Sigmoid colon (tissue), 7 donors: Measurements from ENCODE around the gene COX6A2. TPM values are rescaled to one million over a fixed set of nuclear protein-coding genes. Genes with fewer than 3 reads are reported as not detected.
"Not testable (repeated sequence)": the region's sequence is repeated elsewhere in the genome, so short reads cannot be mapped to it uniquely, and the experiment has no call there.

ENCODE experiments used
- DNase-seq: peaks from one replicate; pipeline ENCODE4 v3.0.0-alpha.2; 2019
- H3K27ac ChIP-seq, 4 donors: fragments of 200-600 bp; sonication (generic); one replicate each; pipeline ENCODE4 v1.5.1; 2016 to 2019; ENCODE audit warnings: mild to moderate bottlenecking in 1 of 4
- H3K27me3 ChIP-seq, 3 donors: fragments of 200-600 bp; sonication (generic); one replicate each; pipeline ENCODE4 v1.5.1; 2019; ENCODE audit warnings: mild to moderate bottlenecking in 1 of 3
- H3K36me3 ChIP-seq, 4 donors: fragments of 200-600 bp; sonication (generic); one replicate each; pipeline ENCODE4 v1.5.1; 2016 to 2019
- H3K4me1 ChIP-seq, 4 donors: fragments of 200-600 bp; sonication (generic); one replicate each; pipeline ENCODE4 v1.5.1; 2017 to 2019
- H3K4me3 ChIP-seq, 4 donors: fragments of 200-600 bp; sonication (generic); one replicate each; pipeline ENCODE4 v1.5.1; 2017 to 2019; ENCODE audit warnings: mild to moderate bottlenecking in 2 of 4, moderate library complexity in 1 of 4
- H3K9me3 ChIP-seq, 4 donors: fragments of 200-600 bp in 3 of 4; sonication (generic) in 3 of 4; one replicate each; pipeline versions ENCODE4 v1.5.1 to v1.6.1; 2013 to 2019
- EP300 ChIP-seq, 4 donors: sonication (generic); formaldehyde crosslinking; IDR thresholded peaks; one replicate each; pipeline ENCODE4 v1.6.1; 2017; ENCODE audit warnings: antibody characterized with exemption in 4 of 4
- POLR2A ChIP-seq, 2 donors: fragments of 450-650 bp; IDR thresholded peaks; one replicate each; pipeline ENCODE4 v1.6.1; 2016; ENCODE audit warnings: antibody characterized with exemption in 2 of 2, mild to moderate bottlenecking in 2 of 2, moderate library complexity in 2 of 2
- POLR2AphosphoS5 ChIP-seq, 4 donors: sonication (generic); formaldehyde crosslinking; IDR thresholded peaks; one replicate each; pipeline ENCODE4 v1.6.1; 2017; ENCODE audit warnings: antibody characterized with exemption in 4 of 4
- WGBS, 2 donors: extraction: QIAGEN DNeasy Blood & Tissue Kit; methylation state at CpG; one replicate each; pipeline ENCODE4 v1.1.7; 2013; 5-methylcytosine and 5-hydroxymethylcytosine counted together
- intact Hi-C: fragments of 100-400 bp; cut with DNase I; formaldehyde crosslinking; loops from one replicate; pipeline ENCODE4 v1.15.1; 2023
- polyA plus RNA-seq, 3 donors: library from polyadenylated mRNA; stranded (reverse); fragments of 200-250 nt; gene quantifications; one replicate each; pipeline ENCODE4 v1.2.3, GENCODE V29; 2013
- total RNA-seq, 4 donors: library from RNA; depleted of rRNA; stranded (reverse); fragments of >200 nt; gene quantifications; one replicate each; pipeline ENCODE4 v1.1.0, GENCODE V29; 2016
- TF ChIP-seq, protein P1 (sequence below), 4 experiments: fragments of 450-650 bp in 3 of 4; fragments of 200-600 bp in 1 of 4; IDR thresholded peaks; one replicate each; pipeline ENCODE4 v1.5.1; 2016 to 2019; ENCODE audit warnings: antibody characterized with exemption in 4 of 4, mild to moderate bottlenecking in 3 of 4, moderate library complexity in 2 of 4
- donor health status: healthy with polysubstance abuse.
- donor health status: Bipolar disorder and iron deficiency.
- donor health status: healthy.

COX6A2 gene
- total and polyA plus RNA-seq, 7 donors, result 0.32 to 4.8 TPM; not detected in 5

DNA sequence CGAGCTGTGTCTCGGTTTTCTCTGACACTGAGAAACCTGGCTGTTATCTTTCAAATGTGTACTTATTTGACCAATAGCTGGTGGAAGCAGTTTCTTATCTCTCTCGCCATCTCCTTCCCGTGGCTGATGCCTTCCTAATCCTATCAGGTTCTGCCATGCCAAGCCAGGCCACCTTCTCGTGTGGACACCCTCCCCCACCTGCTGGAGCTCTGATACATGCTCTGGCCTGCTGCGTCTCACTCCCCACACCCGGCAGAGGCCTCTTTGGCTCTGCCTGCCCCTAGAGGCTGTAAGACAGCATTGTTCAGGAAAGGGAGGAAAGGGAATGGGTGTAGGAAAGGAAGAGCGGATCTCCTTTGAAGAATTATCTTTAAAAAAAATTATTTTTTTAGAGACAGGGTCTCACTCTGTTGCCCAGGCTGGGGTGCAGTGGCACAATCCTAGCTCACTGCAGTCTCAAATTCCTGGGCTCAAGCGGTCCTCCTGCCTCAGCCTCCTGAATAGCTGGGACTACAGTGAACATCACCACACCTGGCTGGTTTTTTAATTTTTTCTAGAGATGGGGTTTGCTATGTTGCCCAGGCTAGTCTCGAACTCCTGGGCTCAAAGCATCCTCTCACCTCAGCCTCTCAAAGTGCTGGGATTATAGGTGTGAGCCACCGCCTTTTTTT is 23.7 kb upstream of the COX6A2 start:
- peak; percentile 81 for DNase-seq
- Histone ChIP-seq H3K36me3 (no peaks in the 10 kb centered on the region), H3K27me3 (no peaks in the 10 kb centered on the region), H3K27ac (peak overlapping the region; percentile 28 to 68 (median 63)), H3K4me3 (no peak overlapping the region), H3K4me1 (peaks cover 0 to 57% (median 54%) of the 10 kb centered on the region in 4 donors), H3K9me3 (no peaks in the 10 kb centered on the region)
- no peak for TF ChIP-seq EP300 (IDR thresholded peaks at IDR 0.05)
- TF ChIP-seq, protein P1, sequence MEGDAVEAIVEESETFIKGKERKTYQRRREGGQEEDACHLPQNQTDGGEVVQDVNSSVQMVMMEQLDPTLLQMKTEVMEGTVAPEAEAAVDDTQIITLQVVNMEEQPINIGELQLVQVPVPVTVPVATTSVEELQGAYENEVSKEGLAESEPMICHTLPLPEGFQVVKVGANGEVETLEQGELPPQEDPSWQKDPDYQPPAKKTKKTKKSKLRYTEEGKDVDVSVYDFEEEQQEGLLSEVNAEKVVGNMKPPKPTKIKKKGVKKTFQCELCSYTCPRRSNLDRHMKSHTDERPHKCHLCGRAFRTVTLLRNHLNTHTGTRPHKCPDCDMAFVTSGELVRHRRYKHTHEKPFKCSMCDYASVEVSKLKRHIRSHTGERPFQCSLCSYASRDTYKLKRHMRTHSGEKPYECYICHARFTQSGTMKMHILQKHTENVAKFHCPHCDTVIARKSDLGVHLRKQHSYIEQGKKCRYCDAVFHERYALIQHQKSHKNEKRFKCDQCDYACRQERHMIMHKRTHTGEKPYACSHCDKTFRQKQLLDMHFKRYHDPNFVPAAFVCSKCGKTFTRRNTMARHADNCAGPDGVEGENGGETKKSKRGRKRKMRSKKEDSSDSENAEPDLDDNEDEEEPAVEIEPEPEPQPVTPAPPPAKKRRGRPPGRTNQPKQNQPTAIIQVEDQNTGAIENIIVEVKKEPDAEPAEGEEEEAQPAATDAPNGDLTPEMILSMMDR (IDR thresholded peaks at IDR 0.05), result peak; percentile 16 to 74 (median 42)
- WGBS, 2 donors, result 38 to 53% methylated on average over 11 of the region's 11 CpGs
- intact Hi-C loops, result loop anchor here (10.0 kb wide), 3 partner anchors 337 to 1357 kb away; partner anchors contain the start of genes KAT8, SETD1A, TBX6 and YPEL3

GRCh38 chr16:31451201-31451600 is 23.0 kb upstream of the COX6A2 start:
- intact Hi-C loops, result loop anchor here (10.0 kb wide), 3 partner anchors 336 to 1356 kb away; partner anchors contain the start of genes KAT8, SETD1A, TBX6 and YPEL3

DNA sequence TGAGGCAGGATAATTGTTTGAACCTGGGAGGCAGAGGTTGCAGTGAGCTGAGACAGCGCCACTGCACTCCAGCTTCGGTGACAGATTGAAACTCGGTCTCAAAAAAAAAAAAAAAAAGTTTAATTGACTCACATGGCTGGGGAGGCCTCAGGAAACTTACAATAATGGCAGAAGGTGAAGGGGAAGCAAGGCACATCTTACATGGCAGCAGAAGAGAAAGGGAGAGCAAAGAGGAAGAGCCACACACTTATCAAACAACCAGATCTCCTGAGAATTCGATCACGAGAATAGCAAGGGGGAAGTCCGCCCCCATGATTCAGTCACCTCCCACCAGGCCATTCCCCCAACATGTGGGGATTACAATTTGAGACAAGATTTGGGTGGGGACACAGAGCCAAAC is 17.8 kb upstream of the COX6A2 start:
- intact Hi-C loops, result not testable (repeated sequence)

More at GRCh38 chr16:31451201-31451600, 23.0 kb upstream of the COX6A2 start:
- WGBS, 2 donors, result 65 to 87% methylated on average over 5 of the region's 5 CpGs
- no peaks in the 10 kb centered on the region for H3K27me3 ChIP-seq
- H3K9me3 ChIP-seq, result no peaks in the 10 kb centered on the region
- peaks cover 0 to 51% (median 49%) of the 10 kb centered on the region in 4 donors for H3K4me1 ChIP-seq
- DNase-seq, result peak; percentile 44
- no peaks in the 10 kb centered on the region for H3K36me3 ChIP-seq
- TF ChIP-seq, protein P1 (IDR thresholded peaks at IDR 0.05), result no peak
- TF ChIP-seq POLR2A (IDR thresholded peaks at IDR 0.05) (no peak), EP300 (IDR thresholded peaks at IDR 0.05) (no peak), POLR2AphosphoS5 (IDR thresholded peaks at IDR 0.05) (no peak)
- no peak overlapping the region for H3K4me3 ChIP-seq
- H3K27ac ChIP-seq, result peak overlapping the region; percentile 28 to 68 (median 63)

GRCh38 chr16:31441956-31442355 is 13.8 kb upstream of the COX6A2 start:
- Histone ChIP-seq H3K36me3 (no peaks in the 10 kb centered on the region), H3K27me3 (no peaks in the 10 kb centered on the region), H3K4me3 (peak overlapping the region; percentile 63 to 73 (median 70)), H3K9me3 (no peaks in the 10 kb centered on the region), H3K27ac (peak overlapping the region; percentile 91 to 96 (median 94)), H3K4me1 (peaks cover 0 to 12% (median 7%) of the 10 kb centered on the region in 4 donors)
- peak; percentile 69 for DNase-seq
- WGBS, 2 donors, result 52 to 62% methylated on average over 34 of the region's 34 CpGs
- TF ChIP-seq POLR2A (IDR thresholded peaks at IDR 0.05), result no peak
- TF ChIP-seq, protein P1 (IDR thresholded peaks at IDR 0.05), result no peak
- intact Hi-C loops, result loop anchor here (5.0 kb wide), 2 partner anchors 265 to 430 kb away; partner anchors contain the start of gene ZNF267

More for the DNA sequence above, 17.8 kb upstream of the COX6A2 start:
- peak; percentile 27 for DNase-seq
- H3K27me3 ChIP-seq, H3K9me3 ChIP-seq, H3K4me3 ChIP-seq, H3K36me3 ChIP-seq, H3K27ac ChIP-seq: not testable (repeated sequence)
- WGBS, 2 donors, result 84 to 90% methylated on average over 6 of the region's 6 CpGs
- H3K4me1 ChIP-seq, result peaks cover 0 to 12% (median 7%) of the 10 kb centered on the region in 4 donors

GRCh38 chr16:31440516-31441184 is 12.5 kb upstream of the COX6A2 start:
- intact Hi-C loops, result loop anchor here (5.0 kb wide), 2 partner anchors 263 to 432 kb away; partner anchors contain the start of gene ZNF267
- 77 to 82% methylated on average over 4 of the region's 4 CpGs for WGBS, 2 donors
- peak; percentile 30 for DNase-seq
- Histone ChIP-seq H3K4me3 (no peak overlapping the region), H3K36me3 (no peaks in the 10 kb centered on the region), H3K4me1 (peaks cover 0 to 12% (median 7%) of the 10 kb centered on the region in 4 donors), H3K27me3 (no peaks in the 10 kb centered on the region), H3K27ac (no peak overlapping the region), H3K9me3 (no peaks in the 10 kb centered on the region)
- TF ChIP-seq POLR2AphosphoS5 (IDR thresholded peaks at IDR 0.05), result no peak
- TF ChIP-seq POLR2A (IDR thresholded peaks at IDR 0.05), result no peak
- TF ChIP-seq, protein P1 (IDR thresholded peaks at IDR 0.05), result no peak
